Activated CD8-positive, alpha-beta memory T cell treated with anti-CD3 and anti-CD28 coated beads for 1 hour (primary cell): Measurements from ENCODE around the gene SPATA16.
"Not testable (repeated sequence)": the region's sequence is repeated elsewhere in the genome, so short reads cannot be mapped to it uniquely, and the experiment has no call there.

Experiments
- DNase-seq, 2 donors: peaks; one replicate each; pipeline ENCODE4 v3.0.0-alpha.2; 2020; ENCODE audit warnings: low read depth in 1 of 2; ENCODE audit errors: extremely low read depth in 1 of 2

The SPATA16 gene

GRCh38 chr3:172960626-172961182 lies 180.3 kb downstream of the SPATA16 start:
- DNase-seq: not testable (repeated sequence)

GRCh38 chr3:172958565-172958964 lies 182.5 kb downstream of the SPATA16 start:
- no peak for DNase-seq

- DNase-seq: no peak
These were observed 187.5 kb downstream of the SPATA16 start for GRCh38 chr3:172953571-172953970.

- no peak for DNase-seq
These were observed 189.5 kb downstream of the SPATA16 start for GRCh38 chr3:172951511-172951910.

GRCh38 chr3:172946061-172946460 lies 195.0 kb downstream of the SPATA16 start:
- DNase-seq: no peak

GRCh38 chr3:172939651-172940293 lies 201.3 kb downstream of the SPATA16 start:
- no peak for DNase-seq

GRCh38 chr3:172938788-172939187 lies 202.2 kb downstream of the SPATA16 start:
- DNase-seq: no peak

GRCh38 chr3:172931746-172932285 lies 209.2 kb downstream of the SPATA16 start:
- no peak for DNase-seq

- no peak for DNase-seq
These were observed 211.6 kb downstream of the SPATA16 start for GRCh38 chr3:172929451-172929850.

- no peak for DNase-seq
These were observed 216.5 kb downstream of the SPATA16 start for GRCh38 chr3:172924546-172924945.

GRCh38 chr3:172919297-172919683 lies 221.7 kb downstream of the SPATA16 start:
- no peak for DNase-seq

- no peak for DNase-seq
These were observed 222.3 kb downstream of the SPATA16 start for GRCh38 chr3:172918568-172919296.

GRCh38 chr3:172918165-172918564 lies 222.9 kb downstream of the SPATA16 start:
- DNase-seq: no peak

GRCh38 chr3:172915911-172916514 lies 225.0 kb downstream of the SPATA16 start:
- DNase-seq: no peak

GRCh38 chr3:172914854-172915253 lies 226.2 kb downstream of the SPATA16 start:
- DNase-seq: no peak

GRCh38 chr3:172913911-172914655 lies 227.0 kb downstream of the SPATA16 start:
- DNase-seq: no peak

GRCh38 chr3:172911142-172911541 lies 229.9 kb downstream of the SPATA16 start:
- DNase-seq: no peak

- DNase-seq: no peak
These were observed 232.2 kb downstream of the SPATA16 start for GRCh38 chr3:172908771-172909270.

GRCh38 chr3:172905451-172905850 lies 235.6 kb downstream of the SPATA16 start:
- DNase-seq: no peak

GRCh38 chr3:172904711-172905373 lies 236.2 kb downstream of the SPATA16 start:
- DNase-seq: no peak
